HG02642 (cell line): ENCODE data around the gene GDF15.
A peak's percentile ranks its signal among the peaks of the same experiment; 100 is the strongest.

Source experiments
- ATAC-seq: cut with Tn5 transposase; IDR thresholded peaks from one replicate; pipeline ENCODE4 v1.9.1; 2021; ENCODE audit warnings: mild to moderate bottlenecking; ENCODE audit not compliant: unreplicated experiment, poor library complexity

GDF15 gene

GRCh38 chr19:18428173-18428786, 42.3 kb downstream of the GDF15 start:
- ATAC-seq: peak; percentile 2

DNA sequence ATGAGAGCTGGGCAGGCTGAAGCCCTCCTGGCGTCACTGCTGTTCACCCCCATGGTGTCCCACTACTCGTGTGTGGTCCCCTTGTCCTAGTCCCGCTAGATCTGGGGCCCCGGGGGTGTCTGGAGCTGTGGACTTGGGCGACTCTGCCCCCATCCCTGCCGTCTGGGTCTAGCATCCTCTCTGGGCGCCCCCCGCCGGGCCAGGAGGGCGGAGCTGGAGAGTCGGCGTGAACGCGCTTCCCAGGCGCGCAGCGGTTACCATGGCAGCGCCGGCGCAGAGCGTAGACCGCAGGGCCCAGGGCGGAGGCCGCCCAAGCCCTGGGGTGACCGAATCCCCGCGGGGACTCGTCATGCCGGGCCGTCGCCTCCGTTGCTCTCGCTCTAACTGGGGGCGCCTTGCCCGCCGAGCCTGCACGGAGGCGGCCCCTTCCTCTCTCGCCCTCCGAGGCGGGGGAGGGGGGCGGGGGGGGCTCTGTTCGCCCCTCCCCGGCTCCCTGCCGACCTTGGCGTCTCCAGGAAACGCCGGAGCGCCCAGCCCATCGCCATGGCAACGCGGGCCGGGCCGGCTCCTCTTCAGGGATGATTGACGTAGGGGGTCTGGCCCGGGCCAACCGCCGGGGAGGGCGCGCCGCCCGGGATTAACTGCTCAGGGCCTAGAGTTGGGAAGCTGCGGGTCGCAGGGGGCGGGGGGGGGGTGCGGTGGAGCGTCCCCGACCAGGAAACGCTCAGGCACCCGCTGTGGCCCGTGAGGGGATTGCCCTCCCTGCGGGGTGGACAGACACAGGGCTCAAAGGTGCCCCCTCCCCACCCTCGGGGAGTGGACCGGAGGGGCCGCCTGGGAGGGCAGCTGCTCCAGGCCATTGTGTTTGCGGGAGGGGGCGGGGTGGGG, 43.1 kb downstream of the GDF15 start:
- ATAC-seq: peak; percentile 64

- ATAC-seq: no peak
Measured at GRCh38 chr19:18429717-18430416, 43.9 kb downstream of the GDF15 start.

GRCh38 chr19:18430417-18431144, 44.6 kb downstream of the GDF15 start:
- ATAC-seq: no peak

- no peak for ATAC-seq
Measured at GRCh38 chr19:18431351-18432197, 45.6 kb downstream of the GDF15 start.

DNA sequence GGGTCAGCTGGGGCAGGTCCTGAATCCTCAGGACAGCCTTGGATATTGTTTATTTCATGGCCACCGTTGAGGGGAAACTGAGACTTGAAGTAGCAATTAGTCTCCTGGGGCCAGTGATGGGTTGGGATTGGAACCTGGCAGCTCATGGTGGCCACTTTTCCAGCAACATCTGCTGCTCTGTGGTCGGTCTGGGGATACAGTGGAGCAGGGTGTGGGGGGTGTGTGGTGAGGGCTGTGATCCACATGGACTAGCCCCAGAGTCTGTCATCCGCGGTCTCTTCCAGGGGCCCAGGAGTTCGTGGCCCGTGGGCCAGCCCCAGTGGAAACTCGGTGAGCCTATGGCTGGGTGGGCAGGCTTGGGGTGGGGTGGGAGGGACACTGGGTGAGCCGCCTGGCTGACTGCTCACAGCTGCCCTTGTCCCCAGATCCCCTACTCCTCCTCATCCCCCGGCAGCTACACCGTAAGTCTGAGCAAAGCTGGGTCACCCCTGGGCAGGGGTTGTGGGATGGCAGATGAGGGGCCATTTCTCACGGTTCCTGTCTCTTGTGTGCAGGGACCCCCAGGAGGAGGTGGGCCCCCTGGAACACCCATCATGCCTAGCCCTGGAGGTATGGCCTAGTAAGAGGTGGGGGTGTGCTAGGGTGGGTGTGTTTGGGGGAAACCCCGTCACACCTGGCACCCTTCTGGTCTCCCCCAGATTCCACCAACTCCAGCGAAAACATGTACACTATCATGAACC, 46.5 kb downstream of the GDF15 start:
- ATAC-seq: no peak

DNA sequence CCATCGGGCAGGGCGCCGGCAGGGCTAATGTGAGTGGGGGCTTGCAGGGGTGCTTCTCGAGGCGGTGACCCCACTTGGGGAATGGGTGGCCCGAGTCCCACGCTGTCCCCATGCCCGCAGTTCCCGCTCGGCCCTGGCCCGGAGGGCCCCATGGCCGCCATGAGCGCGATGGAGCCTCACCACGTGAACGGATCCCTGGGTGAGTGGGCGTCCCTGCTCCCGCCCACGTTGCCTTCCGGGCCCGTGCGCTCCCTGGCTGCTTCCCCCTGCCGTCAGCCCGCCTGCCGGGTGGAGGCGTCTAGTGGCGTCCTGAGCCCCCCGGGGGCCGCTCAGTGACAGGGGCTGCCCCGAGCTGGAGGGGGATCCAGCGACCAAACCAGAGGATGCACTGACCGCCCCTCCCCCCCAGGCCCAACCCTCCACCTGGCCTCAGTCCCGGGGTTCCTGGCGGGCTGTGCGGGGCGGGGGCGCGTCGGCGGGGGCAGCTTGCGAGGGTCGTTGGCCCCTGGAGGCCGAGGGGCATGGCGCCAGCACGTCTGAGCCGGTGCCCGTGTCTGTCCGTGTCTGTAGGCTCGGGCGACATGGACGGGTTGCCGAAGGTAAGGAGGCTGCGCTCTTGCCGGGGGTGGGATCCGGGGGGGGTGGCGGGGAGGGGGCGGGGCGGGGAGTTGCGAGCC, 47.2 kb downstream of the GDF15 start:
- no peak for ATAC-seq

- ATAC-seq: no peak
Measured at GRCh38 chr19:18433735-18434398, 47.9 kb downstream of the GDF15 start.

DNA sequence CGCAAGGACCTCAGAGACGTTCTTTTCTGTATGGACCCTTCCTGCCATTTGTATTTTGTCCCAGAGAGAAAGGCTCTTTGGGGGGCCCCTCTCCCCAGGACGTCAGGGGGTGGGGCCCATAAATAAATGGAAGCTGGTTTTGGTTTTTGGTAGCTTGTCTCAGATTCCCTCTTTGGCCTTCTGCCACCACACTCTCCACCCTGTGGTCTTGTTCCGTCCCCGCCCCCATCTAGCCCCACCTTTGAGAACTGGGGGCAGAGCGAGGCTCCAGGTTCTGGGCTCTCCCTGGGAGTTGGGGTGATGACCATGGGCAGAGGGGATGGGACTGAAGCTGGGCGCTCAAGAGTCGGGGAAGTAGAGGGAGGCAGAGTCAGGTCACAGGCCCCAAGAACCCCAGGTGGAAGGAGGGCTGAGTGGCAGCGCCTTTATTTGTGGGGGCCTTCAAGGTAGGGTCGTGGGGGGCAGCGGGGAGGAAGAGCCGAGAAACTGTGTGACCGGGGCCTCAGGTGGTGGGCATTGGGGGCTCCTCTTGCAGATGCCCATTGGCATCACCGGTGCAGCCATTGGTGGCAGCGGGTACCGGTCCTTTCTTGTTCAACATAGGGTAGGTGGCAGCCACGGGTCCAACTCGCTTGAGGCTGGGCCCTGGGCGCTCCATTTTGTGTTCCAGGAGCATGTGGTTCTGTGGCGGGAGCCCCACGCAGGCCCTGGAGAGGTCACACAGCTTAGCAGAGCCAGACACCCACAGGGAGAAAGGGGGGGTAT, 48.6 kb downstream of the GDF15 start:
- ATAC-seq: no peak

- ATAC-seq: no peak
Measured at GRCh38 chr19:18435178-18435841, 49.4 kb downstream of the GDF15 start.

DNA sequence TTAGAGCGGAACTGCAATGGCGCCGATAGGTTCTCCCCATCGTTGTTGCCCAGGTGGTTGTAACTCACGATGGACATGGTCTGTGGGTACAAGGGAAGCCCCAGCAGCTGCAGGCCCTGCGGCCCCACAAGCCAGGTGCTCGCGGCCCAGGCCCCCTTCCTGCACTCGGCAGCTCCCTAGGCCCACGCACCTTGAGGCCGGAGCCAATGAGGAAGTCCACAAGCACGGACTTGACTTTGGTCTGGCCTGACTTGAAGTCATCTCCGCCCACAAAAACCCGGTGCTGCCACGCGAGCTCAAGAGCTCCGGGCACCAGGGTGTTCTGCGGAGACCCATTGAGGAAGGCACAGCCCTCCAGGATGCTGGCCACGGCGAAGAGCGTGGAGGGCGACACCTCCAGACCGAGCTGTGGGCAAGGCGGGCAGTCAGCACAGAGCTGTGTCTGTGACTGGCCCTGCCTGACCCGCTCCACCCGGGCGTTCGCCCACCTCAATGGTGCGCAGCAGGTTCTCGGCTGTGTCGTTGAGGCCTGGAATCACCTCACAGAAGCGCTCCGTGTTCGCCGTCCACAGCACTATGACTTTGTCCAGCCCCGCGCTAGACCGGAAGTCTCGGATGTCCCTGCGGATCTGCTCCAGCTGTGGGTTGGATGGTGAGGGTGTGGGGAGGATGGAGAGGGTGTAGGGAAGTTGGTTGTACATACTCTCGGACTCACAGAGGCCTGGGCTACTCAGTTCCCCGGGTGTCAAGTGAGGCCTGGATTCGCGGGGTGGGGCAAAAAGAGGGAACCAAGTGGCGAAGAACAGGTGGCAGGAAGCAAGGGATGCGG, 50.1 kb downstream of the GDF15 start:
- ATAC-seq: no peak

- peak; percentile 51 for ATAC-seq
Measured at GRCh38 chr19:18436671-18437490, 50.9 kb downstream of the GDF15 start.

- ATAC-seq: no peak
Measured at GRCh38 chr19:18437491-18438330, 51.8 kb downstream of the GDF15 start, which contains the start of gene ISYNA1. TSS of gene ISYNA1 (minus strand) at chr19:18438133. CDS start at chr19:18437979, 154 bp downstream.
